ENCODE results near the gene PCCA.
"Not testable (repeated sequence)": the region's sequence is repeated elsewhere in the genome, so short reads cannot be mapped to it uniquely, and the experiment has no call there.

Gene PCCA

DNA sequence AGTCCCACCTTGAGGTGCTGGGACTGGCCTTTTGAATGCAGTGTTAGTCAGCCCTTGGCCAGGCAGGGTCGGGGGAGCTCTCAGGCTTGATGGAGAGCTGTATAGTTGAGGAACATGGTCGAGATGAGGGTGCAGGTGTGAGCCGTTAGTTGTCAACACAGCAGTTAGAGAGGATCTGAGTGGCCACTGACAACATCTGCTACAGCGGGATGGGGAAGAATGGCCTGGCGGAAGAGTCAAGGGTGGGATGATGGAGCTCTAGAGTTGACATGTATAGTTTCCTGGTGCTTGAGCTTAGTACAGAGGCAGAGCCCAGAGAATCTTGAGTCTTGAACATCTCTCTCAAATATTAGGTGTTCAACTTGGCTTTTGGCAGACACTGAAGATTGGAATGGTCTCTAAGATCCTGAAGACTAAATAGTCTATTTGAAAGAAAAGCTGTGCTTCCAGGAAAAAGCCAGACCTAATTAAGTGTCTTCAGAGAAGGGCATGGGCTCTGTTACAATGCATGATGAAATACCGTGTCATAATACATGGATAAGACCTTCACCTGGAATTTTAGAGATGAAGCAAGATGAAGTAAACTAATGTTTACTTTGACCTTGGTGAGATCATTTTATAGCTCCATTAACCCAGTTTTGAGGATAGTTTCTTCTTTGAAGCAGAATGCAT lies 9.7 kb downstream of the PCCA start:
- TF ChIP-seq CTCF (IDR thresholded peaks at IDR 0.05; ENCODE audit: low read depth, low read length, missing control alignments) = no peak
- no peak overlapping the region for H3K4me3 ChIP-seq (ENCODE audit: low read depth, low read length)
- DNase-seq (ENCODE audit: low read depth) = no peak

- H3K4me3 ChIP-seq (ENCODE audit: low read depth, low read length); DNase-seq (ENCODE audit: low read depth): not testable (repeated sequence)
Measured at GRCh38 chr13:100099117-100099445, 10.2 kb downstream of the PCCA start.

DNA sequence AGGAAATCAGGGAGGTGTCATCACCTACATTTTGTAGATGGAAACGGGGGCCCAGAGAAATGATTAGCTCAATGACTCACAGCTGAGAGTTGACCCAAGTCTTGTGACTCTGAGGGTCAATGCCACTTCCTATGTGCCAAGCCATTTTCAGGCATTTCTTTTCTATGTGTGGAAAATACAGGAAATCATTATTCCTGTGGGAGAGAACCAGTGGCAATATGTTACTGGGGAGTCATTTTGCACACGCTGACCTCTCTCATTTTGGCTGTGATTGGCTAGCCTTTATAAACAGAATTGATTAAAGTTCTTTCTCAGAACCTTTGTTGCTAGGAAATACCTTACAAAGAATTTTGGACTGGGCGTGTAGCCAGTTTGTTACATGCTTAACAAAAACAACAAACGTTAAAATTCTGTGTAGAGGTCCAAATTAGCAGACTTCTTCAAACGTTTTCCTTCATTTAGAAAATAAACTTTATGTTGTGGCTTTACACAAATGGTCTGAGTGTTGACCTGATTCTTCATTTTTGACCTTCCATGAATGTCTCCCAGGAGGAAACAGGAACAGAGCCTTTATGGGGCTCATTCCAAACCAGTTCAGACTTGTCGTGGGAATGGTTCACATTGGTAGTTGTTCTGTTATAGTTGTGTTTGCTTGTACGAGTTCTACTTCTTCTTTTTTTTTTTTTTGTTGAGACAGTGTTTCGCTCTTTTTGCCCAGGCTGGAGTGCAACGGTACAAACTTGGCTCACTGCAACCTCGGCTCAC lies 11.4 kb downstream of the PCCA start:
- no peak overlapping the region for H3K4me3 ChIP-seq (ENCODE audit: low read depth, low read length)
- DNase-seq (ENCODE audit: low read depth) = no peak
- TF ChIP-seq CTCF (IDR thresholded peaks at IDR 0.05; ENCODE audit: low read depth, low read length, missing control alignments) = no peak

DNA sequence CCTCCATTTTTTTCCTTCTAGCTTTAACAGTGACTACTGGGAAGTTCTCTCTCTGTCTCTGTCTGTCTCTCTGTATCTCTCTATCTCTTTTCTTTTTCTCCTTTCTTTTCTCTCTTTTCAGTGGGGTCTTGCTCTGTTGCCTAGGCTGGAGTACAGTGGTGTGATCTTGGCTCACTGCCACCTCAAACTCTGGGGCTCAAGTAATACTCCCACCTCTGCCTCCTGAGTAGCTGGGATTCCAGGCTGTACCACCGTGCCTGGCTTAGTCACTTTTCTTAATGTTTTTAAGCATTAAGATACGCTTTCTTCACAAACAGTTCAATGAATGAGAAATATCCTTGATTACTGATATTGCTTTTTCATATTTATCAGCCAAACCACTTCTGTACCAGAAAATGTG lies 13.1 kb downstream of the PCCA start:
- no peak overlapping the region for H3K4me3 ChIP-seq (ENCODE audit: low read depth, low read length)
- DNase-seq (ENCODE audit: low read depth) = no peak
- TF ChIP-seq CTCF (IDR thresholded peaks at IDR 0.05; ENCODE audit: low read depth, low read length, missing control alignments) = no peak

DNA sequence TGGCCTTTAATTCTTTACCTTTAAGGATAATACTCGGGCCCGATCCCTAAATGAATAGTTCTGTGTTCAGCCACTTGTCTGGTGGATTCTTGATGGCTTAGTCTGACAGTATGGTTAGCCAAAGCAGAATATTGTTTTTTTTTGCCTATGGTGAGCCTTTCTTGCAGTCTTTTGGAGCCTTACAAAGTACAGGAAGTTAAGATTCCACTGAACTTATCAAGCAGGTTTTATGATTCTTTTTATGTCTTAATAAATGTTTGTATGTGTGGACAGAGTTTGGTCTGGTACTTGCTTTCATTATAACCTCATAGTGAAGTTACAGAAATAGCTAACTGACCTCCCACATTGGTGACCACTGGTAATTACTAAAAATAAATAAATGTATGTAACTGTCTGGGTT lies 17.1 kb downstream of the PCCA start:
- no peak overlapping the region for H3K4me3 ChIP-seq (ENCODE audit: low read depth, low read length)
- TF ChIP-seq CTCF (IDR thresholded peaks at IDR 0.05; ENCODE audit: low read depth, low read length, missing control alignments) = no peak
- DNase-seq (ENCODE audit: low read depth) = no peak

- no peak for TF ChIP-seq CTCF (IDR thresholded peaks at IDR 0.05; ENCODE audit: low read depth, low read length, missing control alignments)
- DNase-seq (ENCODE audit: low read depth) = no peak
- H3K4me3 ChIP-seq (ENCODE audit: low read depth, low read length) = no peak overlapping the region
Measured at GRCh38 chr13:100106705-100107104, 17.8 kb downstream of the PCCA start.

DNA sequence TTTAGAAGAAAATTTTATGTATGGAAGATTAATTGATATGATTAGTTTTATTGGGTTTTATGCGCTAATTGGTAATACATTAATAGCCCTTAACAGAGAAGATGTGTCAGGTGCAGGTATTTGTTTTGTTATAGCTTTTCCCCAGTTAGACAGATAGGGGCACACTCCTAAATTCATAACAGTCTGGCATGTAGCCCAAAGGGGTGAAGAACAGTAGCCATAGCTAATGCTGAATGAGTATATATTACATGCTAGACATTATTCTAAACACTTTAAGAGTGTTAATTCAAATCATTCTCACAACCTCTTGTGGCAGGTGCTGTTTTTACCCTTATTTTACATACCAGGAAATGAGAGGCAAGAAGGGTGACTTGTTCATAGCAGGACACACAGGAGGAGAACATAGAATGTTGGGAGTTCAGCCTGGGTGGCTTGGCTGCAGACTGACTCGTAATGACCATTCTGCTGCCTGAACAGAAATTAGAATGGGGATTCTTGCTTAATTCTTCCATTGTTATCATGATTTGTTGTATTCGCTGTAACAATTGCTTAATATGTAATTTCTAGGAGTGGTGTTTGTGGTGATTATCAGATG lies 20.1 kb downstream of the PCCA start:
- no peak overlapping the region for H3K4me3 ChIP-seq (ENCODE audit: low read depth, low read length)
- DNase-seq (ENCODE audit: low read depth) = no peak
- TF ChIP-seq CTCF (IDR thresholded peaks at IDR 0.05; ENCODE audit: low read depth, low read length, missing control alignments) = no peak

Measured in GM12864 (cell line).